ENCODE data around the gene THAP9.
"Not testable (repeated sequence)": the region's sequence is repeated elsewhere in the genome, so short reads cannot be mapped to it uniquely, and the experiment has no call there.

THAP9 gene

DNA sequence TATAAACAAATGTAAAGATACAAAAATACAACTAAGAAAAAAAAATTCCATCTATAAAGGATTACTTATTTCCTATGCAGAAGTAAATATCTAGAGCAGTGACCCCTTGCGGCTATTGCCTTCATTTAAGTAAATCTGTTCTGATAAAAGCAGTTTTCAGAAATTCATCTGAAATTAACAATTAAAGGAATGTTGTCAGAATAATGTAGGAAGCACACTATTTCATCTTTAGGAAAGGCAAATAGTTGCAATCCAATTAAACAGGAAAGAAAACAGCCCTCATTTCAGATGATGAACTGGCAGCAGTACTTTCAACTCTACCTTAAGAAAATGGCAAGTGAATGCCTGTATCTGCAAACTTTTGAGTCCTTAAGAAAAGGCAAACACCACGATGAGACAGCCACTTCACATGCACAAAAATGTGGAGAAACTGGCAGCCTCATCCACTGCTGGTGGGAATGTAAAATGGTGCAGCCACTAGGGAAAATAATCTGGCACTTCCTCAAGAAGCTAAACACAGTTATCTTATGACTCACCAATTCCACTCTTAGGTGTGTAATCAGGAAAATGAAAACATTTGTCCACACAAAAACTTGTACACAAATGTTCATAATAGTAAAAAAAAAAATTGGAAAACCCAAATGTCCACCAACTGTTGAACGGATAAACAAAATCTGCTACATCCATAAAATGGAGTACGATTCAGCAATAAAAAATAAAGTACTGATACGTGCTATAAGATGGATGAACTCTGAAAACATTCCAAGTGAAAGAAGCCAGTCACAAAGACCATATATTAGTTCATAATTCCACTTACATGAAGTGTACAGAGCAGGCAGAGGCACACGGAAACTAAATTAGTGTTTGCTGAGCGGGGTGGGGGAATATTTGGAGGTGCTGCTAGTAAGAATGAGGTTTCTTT, 2.0 kb upstream of the THAP9 start:
- DNase-seq: no peak

DNA sequence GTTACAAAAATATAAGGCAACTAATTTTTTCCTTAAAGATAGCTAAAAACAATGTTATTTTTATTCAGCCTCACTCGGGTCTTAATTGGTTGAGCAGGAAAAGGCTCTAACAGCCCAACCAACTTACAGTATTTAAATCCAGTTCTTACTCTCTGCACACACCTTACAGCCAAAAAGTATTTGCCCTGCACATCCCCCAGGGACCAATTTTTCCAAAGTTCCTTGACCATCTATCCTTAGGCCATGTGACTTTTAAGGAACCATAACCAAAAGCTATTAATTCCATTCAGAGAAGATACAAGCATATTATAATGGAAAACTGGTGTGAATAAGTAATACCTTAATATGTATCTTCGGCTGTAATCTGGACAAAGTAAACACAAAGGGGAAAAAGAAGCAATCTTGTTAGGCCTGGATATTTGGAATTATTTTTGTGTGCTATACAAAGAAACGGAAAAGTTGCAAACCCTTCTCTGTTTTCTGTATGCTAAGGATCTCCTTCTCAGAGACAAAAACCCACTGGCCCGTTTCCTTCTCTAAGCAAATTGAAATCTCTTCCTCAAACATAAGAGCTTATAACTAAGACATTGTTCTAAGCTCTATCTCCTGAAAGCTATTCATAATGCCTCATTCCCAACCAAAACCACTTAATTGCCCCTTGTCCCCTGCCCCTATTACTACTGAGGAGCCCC, 1.0 kb upstream of the THAP9 start:
- DNase-seq: no peak

DNA sequence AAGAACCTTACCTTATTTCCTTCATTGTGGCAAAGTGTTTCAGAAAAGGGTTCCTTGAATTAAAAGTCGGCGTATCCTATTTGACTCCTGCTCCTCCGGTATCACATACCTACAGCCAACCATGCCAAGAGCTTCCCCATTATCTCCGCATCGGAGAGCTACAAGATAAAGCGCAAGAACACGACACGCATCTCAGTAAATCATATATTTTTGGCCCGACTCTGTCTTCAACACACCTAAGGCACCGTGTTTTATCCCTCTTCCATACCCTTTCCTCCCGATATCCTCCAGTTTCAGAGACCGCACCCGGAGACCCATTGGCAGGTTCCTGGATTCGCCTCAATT, 497 bp upstream of the THAP9 start:
- peak; percentile 53 for DNase-seq

DNA sequence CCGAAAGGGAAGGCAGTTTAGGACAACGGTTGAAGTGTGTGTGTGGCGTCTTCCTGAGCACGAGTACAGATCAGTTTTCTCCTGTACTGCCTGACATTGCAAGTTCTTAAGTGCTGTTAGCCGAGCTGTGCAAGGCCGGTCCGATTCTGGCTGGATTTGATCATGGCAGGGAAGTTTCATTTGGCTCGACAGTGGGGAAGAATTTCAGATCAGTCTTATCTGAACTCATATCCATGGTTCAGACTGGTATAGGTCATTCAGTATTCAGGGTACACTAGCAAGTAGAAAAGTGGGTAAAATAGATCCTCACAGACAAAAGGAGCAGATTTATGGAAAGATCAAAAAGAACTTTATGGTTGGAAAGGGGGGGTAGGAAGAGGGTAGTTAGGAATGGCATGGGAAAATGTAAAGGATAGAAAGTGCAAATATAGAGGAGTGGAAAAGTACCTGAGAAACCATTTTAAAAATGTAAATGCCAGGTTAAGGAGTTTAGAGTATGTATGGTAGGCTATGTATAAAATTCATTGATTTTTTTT, 716 bp downstream of the THAP9 start:
- no peak for DNase-seq

DNA sequence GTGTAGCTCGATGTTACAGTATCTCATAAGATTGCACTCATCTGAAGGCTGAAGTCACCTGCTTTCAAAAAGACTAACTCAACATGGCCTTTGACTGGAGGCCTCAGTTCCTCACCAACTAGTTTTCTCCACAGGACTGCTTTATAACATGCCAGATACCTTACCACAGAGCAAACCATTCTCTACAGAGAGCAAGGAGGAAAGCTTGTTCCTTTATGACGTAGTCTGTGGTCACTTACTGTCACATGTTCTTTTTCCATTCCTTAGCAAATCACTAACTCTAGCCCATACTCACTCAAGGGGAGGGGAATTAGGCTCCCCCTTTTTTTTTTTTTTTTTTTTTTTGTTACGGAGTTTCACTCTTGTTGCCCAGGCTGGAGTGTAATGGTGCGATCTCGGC, 3.2 kb downstream of the THAP9 start:
- peak; percentile 32 for DNase-seq

DNA sequence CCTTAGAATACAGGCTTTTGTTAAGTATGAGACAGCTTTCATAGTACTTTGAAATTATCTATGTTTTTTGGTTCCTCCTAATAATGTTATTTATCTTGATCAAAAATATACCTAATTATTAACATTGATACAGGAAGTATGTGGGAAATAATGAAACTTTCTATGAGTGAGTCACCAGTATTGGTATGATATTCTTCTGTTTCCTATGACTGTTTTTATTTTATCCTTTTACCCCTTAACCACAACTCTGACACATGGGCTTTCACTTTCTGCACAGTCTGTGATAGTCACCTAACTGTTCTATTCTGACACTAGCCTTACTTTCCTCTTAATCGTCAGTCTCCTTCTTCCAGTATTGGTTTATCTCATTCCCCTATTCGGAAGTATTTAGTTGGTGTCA, 4.7 kb downstream of the THAP9 start:
- no peak for DNase-seq

DNA sequence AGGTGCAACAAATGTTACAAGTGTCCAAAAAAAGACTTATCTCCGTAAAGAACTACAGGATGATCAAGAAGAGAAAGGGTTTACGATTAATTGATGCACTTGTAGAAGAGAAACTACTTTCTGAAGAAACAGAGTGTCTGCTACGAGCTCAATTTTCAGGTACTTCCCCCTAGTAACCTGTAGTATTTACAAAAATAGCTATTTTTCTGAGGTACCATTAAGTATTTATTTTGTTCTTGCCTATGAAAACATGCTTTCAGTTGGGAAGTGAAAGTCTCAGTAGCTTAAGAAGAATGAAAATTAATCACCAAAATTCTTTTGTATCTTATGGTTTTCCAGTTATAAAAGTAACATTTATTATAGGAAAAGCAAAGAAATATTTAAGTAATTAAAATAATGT, 5.9 kb downstream of the THAP9 start:
- no peak for DNase-seq

DNA sequence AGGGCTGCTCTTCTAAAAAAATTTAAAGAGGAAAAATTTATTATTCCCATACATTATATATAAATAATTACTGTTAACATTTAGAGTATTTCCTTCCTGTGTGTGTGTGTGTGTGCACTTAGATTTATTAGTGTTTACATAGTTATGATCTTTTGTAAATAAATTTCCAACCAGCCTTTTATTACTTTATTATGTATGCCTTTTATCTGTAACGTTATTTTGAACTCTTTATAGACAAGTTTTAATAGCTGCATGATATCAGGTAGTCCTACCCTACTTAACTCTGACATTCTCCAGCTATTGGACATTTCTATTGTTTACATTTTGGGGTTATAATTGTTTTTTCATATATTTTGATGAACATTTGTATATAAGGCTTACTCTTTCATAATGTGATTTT, 8.8 kb downstream of the THAP9 start:
- DNase-seq: no peak

DNA sequence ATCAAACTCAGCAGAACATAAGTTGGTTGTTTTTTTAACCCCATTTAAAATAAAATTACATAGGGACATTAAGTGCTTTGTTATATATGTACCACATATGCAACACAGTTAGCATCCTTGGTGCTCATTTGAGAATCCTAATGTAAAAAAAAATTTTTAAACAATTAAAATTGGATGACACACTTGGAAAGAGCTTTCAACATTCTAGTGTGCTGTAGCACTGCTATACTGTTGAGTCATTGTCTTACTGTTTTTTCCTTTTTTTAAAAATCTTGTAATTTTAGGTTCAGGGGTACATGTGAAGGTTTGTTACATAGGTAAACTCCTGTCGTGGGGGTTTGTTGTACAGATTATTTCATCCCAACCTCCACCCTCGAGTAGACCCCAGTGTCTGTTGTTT, 12.8 kb downstream of the THAP9 start:
- no peak for DNase-seq

DNA sequence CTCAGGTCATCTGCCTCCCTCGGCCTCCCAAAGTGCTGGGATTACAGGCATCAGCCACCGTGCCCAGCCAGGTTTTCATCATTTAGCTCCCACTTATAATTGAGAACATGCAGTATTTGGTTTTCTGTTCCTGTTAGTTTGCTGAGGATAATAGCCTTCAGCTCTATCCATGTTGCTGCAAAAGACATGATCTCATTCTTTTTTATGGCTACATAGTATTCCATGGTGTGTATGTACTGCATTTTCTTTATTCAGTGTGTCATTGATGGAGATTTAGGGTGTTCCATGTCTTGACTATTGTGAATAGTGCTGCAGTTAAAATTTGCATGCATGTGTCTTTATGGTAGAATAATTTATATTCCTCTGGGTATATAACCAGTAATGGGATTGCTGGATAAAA, 13.4 kb downstream of the THAP9 start:
- DNase-seq: not testable (repeated sequence)

DNA sequence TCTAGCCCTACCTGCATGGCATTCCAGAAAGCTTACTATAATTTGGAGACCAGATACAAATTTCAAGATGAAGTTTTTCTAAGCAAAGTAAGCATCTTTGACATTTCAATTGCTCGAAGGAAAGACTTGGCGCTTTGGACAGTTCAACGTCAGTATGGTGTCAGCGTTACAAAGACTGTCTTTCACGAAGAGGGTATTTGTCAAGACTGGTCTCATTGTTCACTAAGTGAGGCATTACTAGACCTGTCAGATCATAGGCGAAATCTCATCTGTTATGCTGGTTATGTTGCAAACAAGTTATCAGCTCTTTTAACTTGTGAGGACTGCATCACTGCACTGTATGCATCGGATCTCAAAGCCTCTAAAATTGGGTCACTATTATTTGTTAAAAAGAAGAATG, 17.6 kb downstream of the THAP9 start:
- no peak for DNase-seq

DNA sequence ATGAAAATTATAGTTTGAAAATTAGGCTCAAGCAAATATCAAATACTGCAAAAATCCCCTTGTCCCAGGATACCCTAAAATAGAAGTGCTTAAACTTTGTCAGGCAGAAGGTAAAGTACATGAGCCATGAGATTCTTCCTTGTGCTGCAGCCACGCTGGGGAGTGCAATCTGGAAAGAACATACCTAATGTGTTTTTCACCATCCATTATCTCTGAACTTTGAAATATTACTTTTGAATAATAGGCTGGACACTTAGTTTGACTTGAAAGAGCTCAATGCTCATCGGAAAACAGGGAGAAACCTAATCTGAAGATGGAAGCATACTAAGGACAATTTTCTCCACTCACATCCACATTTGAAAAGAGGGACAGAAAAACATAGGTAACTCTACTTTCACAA, 18.9 kb downstream of the THAP9 start:
- DNase-seq: no peak

DNA sequence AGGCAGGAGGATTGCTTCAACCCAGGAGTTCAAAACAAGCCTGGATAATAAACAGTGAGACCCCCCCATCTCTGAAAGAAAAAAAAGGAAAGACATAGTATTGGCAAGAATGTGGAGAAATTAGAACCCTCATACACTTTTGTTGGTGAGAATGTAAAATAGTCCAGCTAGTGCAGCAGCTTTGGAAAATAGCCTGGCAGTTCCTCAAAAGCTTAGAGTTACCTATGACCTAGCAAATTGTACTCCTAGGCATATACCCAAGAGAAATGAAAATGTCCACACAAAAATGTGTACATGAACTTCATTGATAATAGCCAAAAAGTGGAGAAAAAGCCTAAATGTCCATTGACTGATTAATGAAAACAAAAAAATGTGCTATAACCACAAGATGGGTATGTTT, 21.3 kb downstream of the THAP9 start:
- DNase-seq: no peak

DNA sequence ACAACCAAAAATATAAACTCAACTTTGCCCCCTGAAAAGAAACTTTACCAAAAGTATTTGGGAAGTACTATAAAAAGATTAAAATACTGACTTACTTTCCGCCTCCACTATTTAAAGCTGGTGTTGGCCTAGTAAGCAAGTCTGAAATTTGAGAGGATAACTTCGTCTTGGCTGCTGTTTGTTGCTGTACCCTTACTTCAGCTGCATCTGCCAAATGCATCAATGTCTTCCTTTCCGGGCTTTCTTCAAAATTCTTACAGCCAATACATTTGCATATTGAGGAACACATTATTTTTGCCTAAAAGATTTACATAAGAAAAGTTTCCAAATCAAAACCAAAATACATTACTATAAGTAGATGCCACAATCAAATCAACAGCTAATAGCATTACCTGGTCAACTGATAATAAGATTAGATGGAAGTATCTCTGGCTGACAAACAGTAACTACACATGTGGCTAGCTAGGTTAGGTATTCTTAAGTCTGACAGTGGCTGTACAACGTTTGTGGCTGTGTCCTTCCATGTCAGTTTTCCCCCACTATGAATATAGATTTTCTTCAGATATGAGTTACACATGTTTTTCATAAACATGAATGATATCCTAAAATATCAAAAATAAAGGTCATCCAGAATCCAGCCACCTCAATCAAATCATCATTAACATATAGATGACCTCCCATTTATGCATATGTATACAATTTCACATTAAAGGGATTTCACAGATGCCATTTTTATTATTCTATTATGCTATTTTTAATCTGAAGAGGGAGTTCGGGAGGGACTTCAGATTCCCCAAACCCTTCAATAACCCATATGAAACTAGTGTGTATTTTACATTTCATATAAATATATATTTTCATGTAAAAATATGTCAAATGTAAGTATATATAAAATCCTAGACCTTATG, 30.6 kb downstream of the THAP9 start:
- DNase-seq: no peak

DNA sequence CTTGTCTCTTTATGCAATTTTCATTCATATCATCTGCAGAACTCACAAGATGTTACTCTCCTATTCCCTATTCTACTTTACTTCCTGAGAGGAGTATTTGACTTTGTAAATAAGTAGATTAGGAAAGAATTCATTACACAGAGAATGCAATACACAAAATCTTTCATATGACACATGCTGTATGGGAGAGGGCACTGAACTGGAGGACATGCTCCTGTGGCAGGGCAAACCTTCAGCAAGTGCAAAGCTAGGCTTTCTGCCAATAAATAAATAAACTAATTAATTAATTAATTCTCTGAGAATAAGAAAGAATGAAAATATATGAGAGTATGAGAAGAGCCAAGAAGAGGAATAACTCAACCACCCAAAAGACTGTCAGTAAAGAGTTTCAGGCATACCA, 33.9 kb downstream of the THAP9 start:
- DNase-seq: no peak

DNA sequence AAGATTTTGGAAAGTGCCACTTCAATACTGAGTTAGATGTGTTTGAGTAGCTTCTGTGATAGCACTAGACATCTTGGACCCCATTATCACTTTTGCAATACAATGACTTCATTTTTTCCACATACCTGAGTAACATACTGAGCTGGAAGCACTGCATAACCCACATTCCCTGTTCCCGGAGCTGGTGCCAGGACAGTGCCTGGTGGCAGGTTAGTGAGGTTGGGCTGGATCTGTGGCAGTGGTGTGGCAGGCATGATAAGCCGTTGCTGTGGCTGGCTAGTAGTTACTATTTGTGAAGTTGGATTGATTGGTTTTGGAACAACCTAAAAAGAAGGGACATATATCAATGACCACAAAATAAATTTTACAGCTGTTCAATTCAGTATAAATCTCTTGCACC, 38.9 kb downstream of the THAP9 start:
- no peak for DNase-seq

DNA sequence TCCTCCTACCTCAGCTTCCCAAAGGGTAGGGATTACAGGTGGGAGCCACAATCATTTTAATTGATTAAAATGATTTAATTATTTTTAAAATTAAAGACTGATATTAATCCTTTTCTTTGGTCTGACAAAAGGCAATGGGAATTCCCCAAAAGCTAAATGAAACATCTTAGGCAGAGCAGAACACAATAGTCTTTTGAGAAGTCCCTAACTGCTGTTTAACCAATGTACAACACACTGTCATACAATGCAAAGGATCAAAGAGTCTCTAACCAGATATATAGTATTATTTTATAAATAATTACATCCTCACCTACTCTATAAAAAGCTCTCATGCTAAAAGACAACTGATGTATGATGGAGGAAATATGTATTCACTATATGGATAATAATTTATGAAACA, 47.0 kb downstream of the THAP9 start:
- DNase-seq: no peak

DNA sequence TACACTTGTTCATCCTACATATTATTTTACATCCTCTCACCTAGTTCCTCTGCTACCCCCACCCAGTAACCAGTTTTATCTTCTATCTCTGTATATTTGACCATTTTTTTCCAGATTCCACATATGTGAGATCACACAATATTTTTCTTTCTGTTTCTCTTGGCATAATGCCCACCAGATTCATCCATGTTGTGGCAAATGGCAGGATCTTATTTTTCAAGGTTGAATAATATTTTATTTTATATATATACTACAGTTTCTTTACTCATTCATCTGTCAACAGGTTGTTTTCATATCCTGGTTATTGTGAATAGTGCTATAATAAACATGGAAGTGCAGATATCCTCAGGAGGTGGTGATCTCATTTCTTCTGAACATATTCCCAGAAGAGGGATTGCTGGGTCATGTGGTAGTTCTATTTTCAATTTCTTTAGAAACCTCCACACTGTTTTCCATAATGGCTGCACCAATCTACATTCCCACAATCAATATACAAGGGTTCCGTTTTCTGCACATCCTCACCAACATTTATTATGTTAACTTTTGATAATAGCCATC, 48.2 kb downstream of the THAP9 start:
- no peak for DNase-seq

DNA sequence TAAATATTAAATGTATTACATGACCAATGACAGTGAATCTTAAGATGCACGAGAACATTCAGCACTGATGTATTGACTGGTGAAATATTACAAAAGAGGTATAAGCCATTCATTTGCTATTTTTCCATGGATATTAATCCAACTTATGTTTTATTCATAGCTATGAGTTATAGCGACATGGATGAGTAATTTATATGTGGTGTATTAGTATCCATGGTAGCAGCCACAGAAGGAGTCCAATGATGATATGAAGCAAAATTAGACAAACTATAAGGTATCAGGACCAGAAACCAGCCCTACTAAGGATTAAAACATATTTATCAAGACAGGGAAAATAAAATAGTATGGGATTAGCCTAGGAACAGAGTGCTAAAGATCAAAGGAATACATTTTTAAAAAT, 50.7 kb downstream of the THAP9 start:
- no peak for DNase-seq

DNA sequence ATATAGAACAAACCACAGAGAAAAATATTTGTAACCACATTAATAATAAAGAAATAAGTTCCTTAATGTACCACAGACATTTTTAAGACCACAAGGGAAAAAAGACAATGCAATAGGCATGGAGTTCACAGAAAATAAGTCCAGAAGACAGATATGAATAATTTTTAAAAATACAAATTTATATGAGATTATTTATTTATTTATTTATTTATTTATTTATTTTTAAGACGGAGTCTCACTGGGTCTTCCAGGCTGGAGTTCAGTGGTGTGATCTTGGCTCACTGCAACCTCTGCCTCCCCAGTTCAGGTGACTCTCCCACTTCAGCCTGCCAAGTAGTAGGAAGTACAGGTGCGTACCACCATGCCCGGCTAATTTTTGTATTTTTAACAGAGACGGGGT, 53.7 kb downstream of the THAP9 start:
- no peak for DNase-seq

DNA sequence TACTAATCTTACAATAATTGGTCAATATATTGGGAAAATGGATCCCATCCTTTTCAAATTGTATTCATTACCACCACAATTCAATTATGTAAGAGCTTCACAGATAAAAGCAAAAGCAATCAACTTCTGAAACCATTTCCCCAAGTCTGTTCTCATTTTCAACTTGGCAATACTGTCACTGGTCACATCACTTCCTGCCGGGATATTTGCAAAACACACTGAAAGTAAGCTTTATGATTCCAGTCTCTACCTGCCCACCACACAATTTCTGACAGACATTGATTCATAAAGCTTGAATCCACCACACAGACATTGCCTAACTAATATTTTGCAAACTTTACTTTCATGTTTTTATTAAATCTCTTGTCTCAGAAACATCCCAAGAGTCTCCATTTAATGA, 56.5 kb downstream of the THAP9 start:
- no peak for DNase-seq

DNA sequence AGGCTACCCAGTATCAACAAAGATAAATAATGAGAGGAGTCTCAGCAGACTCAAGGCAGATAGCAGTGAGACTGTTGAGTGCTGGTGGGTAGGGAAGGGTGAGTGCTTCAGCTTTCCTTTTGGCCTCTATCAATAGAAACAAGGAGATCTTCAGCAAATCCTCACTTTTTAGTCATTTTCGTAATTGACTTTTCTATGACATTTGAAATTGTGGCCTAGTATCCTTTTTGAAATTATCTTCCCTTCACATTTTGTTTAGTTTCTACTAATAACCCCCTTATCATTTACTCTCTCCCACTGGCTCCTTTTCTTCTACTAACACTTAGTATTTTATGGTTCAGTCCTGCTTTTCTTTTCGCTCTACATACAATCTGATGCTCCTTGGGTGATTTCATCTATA, 65.2 kb downstream of the THAP9 start:
- DNase-seq: no peak

DNA sequence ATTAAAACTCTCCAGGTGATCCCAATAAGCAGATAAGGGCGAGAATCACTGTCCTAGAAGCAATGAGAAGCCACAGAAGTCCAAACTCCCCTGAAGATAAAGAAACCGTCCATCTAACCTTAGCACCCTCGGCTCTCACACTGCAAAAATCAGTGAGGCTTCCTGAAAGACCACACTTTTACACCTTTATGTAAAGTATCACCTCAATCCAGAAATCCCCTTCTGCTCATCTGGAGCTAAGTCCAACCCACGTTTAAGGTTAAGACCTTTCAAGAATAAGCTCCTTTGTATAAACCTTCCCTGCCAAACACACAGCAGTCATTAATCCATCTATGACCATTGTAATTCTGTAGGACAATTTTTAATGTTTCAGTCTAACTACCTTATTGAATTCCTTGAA, 68.4 kb downstream of the THAP9 start:
- DNase-seq: no peak
